ENCODE data around the gene THAP10. TPM values are rescaled to one million over a fixed set of nuclear protein-coding genes. Genes with fewer than 3 reads are reported as not detected.
"Not testable (repeated sequence)": the region's sequence is repeated elsewhere in the genome, so short reads cannot be mapped to it uniquely, and the experiment has no call there.

THAP10 gene
- total RNA-seq, 6 experiments from 2014 or later: 0.83 to 2.8 (median 1.4) TPM

- Histone ChIP-seq H3K27me3 (no peaks in the 10 kb centered on the region), H3K4me1 (peaks cover 0 to 28% (median 11%) of the 10 kb centered on the region in 4 donors), H3K4me3 (no peak overlapping the region), H3K27ac (peak overlapping the region in 1 of 3 donors; percentile 70), H3K9me3 (no peaks in the 10 kb centered on the region), H3K36me3 (no peaks in the 10 kb centered on the region)
- DNase-seq: no peak
- WGBS (ENCODE audit: insufficient coverage, low coverage, low lambda C conversion rate, missing lambda C conversion rate): 28% methylated on average over 2 of the region's 2 CpGs
- TF ChIP-seq POLR2A (IDR thresholded peaks at IDR 0.05) (no peak), CTCF (IDR thresholded peaks at IDR 0.05) (no peak)
- intact Hi-C loops (cut with DNase I): no loop called here
- peak; percentile 53 to 75 (median 64) for ATAC-seq
Observed at GRCh38 chr15:70876683-70877082, 15.6 kb downstream of the THAP10 start.

- no peaks in the 10 kb centered on the region for H3K36me3 ChIP-seq
- TF ChIP-seq POLR2A (IDR thresholded peaks at IDR 0.05) (no peak), CTCF (IDR thresholded peaks at IDR 0.05) (no peak)
- no peak for DNase-seq
- no peak for ATAC-seq
- H3K27me3 ChIP-seq: no peaks in the 10 kb centered on the region
- 56% methylated on average over 3 of the region's 3 CpGs for WGBS (ENCODE audit: insufficient coverage, low coverage, low lambda C conversion rate, missing lambda C conversion rate)
- no peak overlapping the region for H3K4me3 ChIP-seq
- intact Hi-C loops (cut with DNase I): no loop called here
- H3K4me1 ChIP-seq: peaks cover 0 to 28% (median 11%) of the 10 kb centered on the region in 4 donors
- H3K27ac ChIP-seq: peak overlapping the region in 1 of 3 donors; percentile 70
- no peaks in the 10 kb centered on the region for H3K9me3 ChIP-seq
Observed at GRCh38 chr15:70876011-70876410, 16.2 kb downstream of the THAP10 start.

GRCh38 chr15:70875001-70875782 lies 17.0 kb downstream of the THAP10 start:
- ATAC-seq: peak; percentile 88 to 94 (median 90)
- TF ChIP-seq POLR2A (IDR thresholded peaks at IDR 0.05): peak; percentile 30
- peak; percentile 51 to 59 (median 55) for TF ChIP-seq CTCF (IDR thresholded peaks at IDR 0.05)

GRCh38 chr15:70873232-70874054 lies 18.8 kb downstream of the THAP10 start:
- ATAC-seq (no peak), DNase-seq (no peak)
- Histone ChIP-seq H3K36me3 (no peaks in the 10 kb centered on the region), H3K4me1 (peaks cover 0 to 28% (median 11%) of the 10 kb centered on the region in 4 donors), H3K27me3 (no peaks in the 10 kb centered on the region), H3K9me3 (no peaks in the 10 kb centered on the region), H3K4me3 (no peak overlapping the region), H3K27ac (no peak overlapping the region)
- TF ChIP-seq POLR2A (IDR thresholded peaks at IDR 0.05) (no peak), CTCF (IDR thresholded peaks at IDR 0.05) (no peak)
- intact Hi-C loops (cut with DNase I): no loop called here
- 79% methylated on average over 2 of the region's 2 CpGs for WGBS (ENCODE audit: insufficient coverage, low coverage, low lambda C conversion rate, missing lambda C conversion rate)

More at GRCh38 chr15:70875001-70875782, 17.0 kb downstream of the THAP10 start:
- Histone ChIP-seq H3K27ac (peak overlapping the region in 1 of 3 donors; percentile 70), H3K27me3 (no peaks in the 10 kb centered on the region), H3K36me3 (no peaks in the 10 kb centered on the region), H3K4me3 (peak overlapping the region in 1 of 3 donors; percentile 15), H3K4me1 (peaks cover 0 to 28% (median 11%) of the 10 kb centered on the region in 4 donors), H3K9me3 (no peaks in the 10 kb centered on the region)
- WGBS (ENCODE audit: insufficient coverage, low coverage, low lambda C conversion rate, missing lambda C conversion rate): 47% methylated on average over 7 of the region's 7 CpGs
- intact Hi-C loops (cut with DNase I): no loop called here
- DNase-seq: no peak

- intact Hi-C loops (cut with DNase I); H3K9me3 ChIP-seq; H3K27ac ChIP-seq; DNase-seq; ATAC-seq; H3K4me3 ChIP-seq; H3K36me3 ChIP-seq; H3K27me3 ChIP-seq: not testable (repeated sequence)
- peaks cover 0 to 20% (median 7%) of the 10 kb centered on the region in 4 donors for H3K4me1 ChIP-seq
- WGBS (ENCODE audit: insufficient coverage, low coverage, low lambda C conversion rate, missing lambda C conversion rate): no CpG with 5 or more reads among the region's 34 CpGs
Observed at GRCh38 chr15:70871490-70871889, 20.7 kb downstream of the THAP10 start.
